Lower leg skin (tissue), 3 donors: ENCODE data around the gene PEX10.

Source experiments
- POLR2A ChIP-seq, 2 donors: fragments of 450-650 bp; IDR thresholded peaks; one replicate each; pipeline ENCODE4 v1.6.1; 2016 to 2017; ENCODE audit warnings: antibody characterized with exemption in 2 of 2, mild to moderate bottlenecking in 1 of 2, moderate library complexity in 1 of 2
- TF ChIP-seq, protein P1 (sequence below), 3 donors: fragments of 450-650 bp; IDR thresholded peaks; one replicate each; pipeline ENCODE4 v1.5.1; 2016; ENCODE audit warnings: antibody characterized with exemption in 3 of 3, mild to moderate bottlenecking in 3 of 3, moderate library complexity in 2 of 3

- TF ChIP-seq, protein P1, sequence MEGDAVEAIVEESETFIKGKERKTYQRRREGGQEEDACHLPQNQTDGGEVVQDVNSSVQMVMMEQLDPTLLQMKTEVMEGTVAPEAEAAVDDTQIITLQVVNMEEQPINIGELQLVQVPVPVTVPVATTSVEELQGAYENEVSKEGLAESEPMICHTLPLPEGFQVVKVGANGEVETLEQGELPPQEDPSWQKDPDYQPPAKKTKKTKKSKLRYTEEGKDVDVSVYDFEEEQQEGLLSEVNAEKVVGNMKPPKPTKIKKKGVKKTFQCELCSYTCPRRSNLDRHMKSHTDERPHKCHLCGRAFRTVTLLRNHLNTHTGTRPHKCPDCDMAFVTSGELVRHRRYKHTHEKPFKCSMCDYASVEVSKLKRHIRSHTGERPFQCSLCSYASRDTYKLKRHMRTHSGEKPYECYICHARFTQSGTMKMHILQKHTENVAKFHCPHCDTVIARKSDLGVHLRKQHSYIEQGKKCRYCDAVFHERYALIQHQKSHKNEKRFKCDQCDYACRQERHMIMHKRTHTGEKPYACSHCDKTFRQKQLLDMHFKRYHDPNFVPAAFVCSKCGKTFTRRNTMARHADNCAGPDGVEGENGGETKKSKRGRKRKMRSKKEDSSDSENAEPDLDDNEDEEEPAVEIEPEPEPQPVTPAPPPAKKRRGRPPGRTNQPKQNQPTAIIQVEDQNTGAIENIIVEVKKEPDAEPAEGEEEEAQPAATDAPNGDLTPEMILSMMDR (IDR thresholded peaks at IDR 0.05): no peak
- no peak for TF ChIP-seq POLR2A (IDR thresholded peaks at IDR 0.05)
Measured at GRCh38 chr1:2446394-2446793, 34.0 kb upstream of the PEX10 start.
